Immature natural killer cell (primary cell): ENCODE measurements around the gene LTO1. TPM values are rescaled to one million over a fixed set of nuclear protein-coding genes. Genes with fewer than 3 reads are reported as not detected.
"Not testable (repeated sequence)": the region's sequence is repeated elsewhere in the genome, so short reads cannot be mapped to it uniquely, and the experiment has no call there.

Source experiments
- DNase-seq, 3 donors: peaks; one replicate each; pipeline ENCODE4 v3.0.0; 2022; ENCODE audit warnings: mixed read lengths in 1 of 3
- H3K27ac Mint-ChIP-seq, 6 donors: one replicate each; pipeline ENCODE4 v1.8.0; 2020; ENCODE audit warnings: mixed read lengths in 6 of 6, mild to moderate bottlenecking in 5 of 6, inconsistent platforms in 4 of 6, moderate library complexity in 3 of 6
- H3K27me3 Mint-ChIP-seq, 3 donors: one replicate each; pipeline ENCODE4 v1.8.0; 2020 to 2021; ENCODE audit warnings: low read depth in 3 of 3, mild to moderate bottlenecking in 3 of 3, mixed read lengths in 3 of 3, moderate library complexity in 3 of 3, inconsistent platforms in 1 of 3
- H3K36me3 Mint-ChIP-seq, 3 donors: one replicate each; pipeline ENCODE4 v1.8.0; 2020; ENCODE audit warnings: mixed read lengths in 3 of 3, inconsistent platforms in 2 of 3, mild to moderate bottlenecking in 2 of 3
- H3K4me1 Mint-ChIP-seq, 2 donors: one replicate each; pipeline ENCODE4 v1.8.0; 2020; ENCODE audit warnings: inconsistent platforms in 2 of 2, mild to moderate bottlenecking in 2 of 2, mixed read lengths in 2 of 2, moderate library complexity in 1 of 2
- H3K4me3 Mint-ChIP-seq, 5 donors: one replicate each; pipeline ENCODE4 v1.8.0; 2020; ENCODE audit warnings: mild to moderate bottlenecking in 5 of 5, mixed read lengths in 5 of 5, inconsistent platforms in 3 of 5, moderate library complexity in 3 of 5
- H3K9me3 Mint-ChIP-seq, 6 donors: one replicate each; pipeline ENCODE4 v1.8.0; 2020; ENCODE audit warnings: mild to moderate bottlenecking in 6 of 6, mixed read lengths in 6 of 6, inconsistent platforms in 4 of 6, moderate library complexity in 3 of 6
- polyA plus RNA-seq, 3 donors: library from polyadenylated mRNA; unstranded; fragments of 300-500 nt; fragmentation: Illumina TruSeq; gene quantifications; one replicate each; pipeline ENCODE4 v1.2.3, GENCODE V29; 2021

Gene LTO1
- polyA plus RNA-seq, 3 donors from 2014 or later, result 7.2 to 13.1 (median 12.3) TPM

GRCh38 chr11:69627551-69627950 is 47.6 kb downstream of the LTO1 start:
- Mint-ChIP-seq H3K27me3 (peaks cover 6 to 19% (median 6%) of the 10 kb centered on the region in 3 donors), H3K36me3 (peaks cover 0 to 4% (median 0%) of the 10 kb centered on the region in 3 donors), H3K4me1 (no peaks in the 10 kb centered on the region), H3K4me3 (no peak overlapping the region), H3K9me3 (peaks cover 0 to 4% (median under 1%) of the 10 kb centered on the region in 6 donors), H3K27ac (no peak overlapping the region)
- DNase-seq, result no peak

- H3K4me3 Mint-ChIP-seq, result no peak overlapping the region
- H3K9me3 Mint-ChIP-seq, result peaks cover 0 to 4% (median 0%) of the 10 kb centered on the region in 6 donors
- no peaks in the 10 kb centered on the region for H3K4me1 Mint-ChIP-seq
- H3K27me3 Mint-ChIP-seq, result peaks cover 1 to 17% (median 3%) of the 10 kb centered on the region in 3 donors
- no peaks in the 10 kb centered on the region for H3K36me3 Mint-ChIP-seq
- no peak for DNase-seq
- H3K27ac Mint-ChIP-seq, result no peak overlapping the region
Measured at GRCh38 chr11:69625476-69625875, 49.7 kb downstream of the LTO1 start.

- Mint-ChIP-seq H3K27ac (no peak overlapping the region), H3K36me3 (no peaks in the 10 kb centered on the region), H3K4me1 (no peaks in the 10 kb centered on the region), H3K9me3 (peaks cover 0 to 1% (median 0%) of the 10 kb centered on the region in 6 donors), H3K27me3 (peaks cover 0 to 18% (median 1%) of the 10 kb centered on the region in 3 donors), H3K4me3 (no peak overlapping the region)
- DNase-seq, result no peak
Measured at GRCh38 chr11:69624293-69624692, 50.9 kb downstream of the LTO1 start.

GRCh38 chr11:69622097-69622681 is 53.0 kb downstream of the LTO1 start:
- not testable (repeated sequence) for H3K27ac Mint-ChIP-seq, H3K36me3 Mint-ChIP-seq, DNase-seq, H3K4me1 Mint-ChIP-seq, H3K9me3 Mint-ChIP-seq, H3K4me3 Mint-ChIP-seq
- peaks cover 1 to 18% (median 2%) of the 10 kb centered on the region in 3 donors for H3K27me3 Mint-ChIP-seq

GRCh38 chr11:69620683-69621290 is 54.4 kb downstream of the LTO1 start:
- no peak overlapping the region for H3K4me3 Mint-ChIP-seq
- no peaks in the 10 kb centered on the region for H3K4me1 Mint-ChIP-seq
- no peaks in the 10 kb centered on the region for H3K36me3 Mint-ChIP-seq
- DNase-seq, result no peak
- H3K27me3 Mint-ChIP-seq, result peaks cover 0 to 16% (median 4%) of the 10 kb centered on the region in 3 donors
- no peaks in the 10 kb centered on the region for H3K9me3 Mint-ChIP-seq
- H3K27ac Mint-ChIP-seq, result no peak overlapping the region

- no peak for DNase-seq
- Mint-ChIP-seq H3K36me3 (no peaks in the 10 kb centered on the region), H3K27ac (no peak overlapping the region), H3K9me3 (no peaks in the 10 kb centered on the region), H3K27me3 (peaks cover 0 to 14% (median 4%) of the 10 kb centered on the region in 3 donors), H3K4me1 (no peaks in the 10 kb centered on the region), H3K4me3 (no peak overlapping the region)
Measured at GRCh38 chr11:69618237-69618636, 56.9 kb downstream of the LTO1 start.

- no peaks in the 10 kb centered on the region for H3K36me3 Mint-ChIP-seq
- no peak overlapping the region for H3K4me3 Mint-ChIP-seq
- H3K4me1 Mint-ChIP-seq, result no peaks in the 10 kb centered on the region
- no peak overlapping the region for H3K27ac Mint-ChIP-seq
- H3K27me3 Mint-ChIP-seq, result peaks cover 0 to 14% (median 4%) of the 10 kb centered on the region in 3 donors
- DNase-seq, result no peak
- no peaks in the 10 kb centered on the region for H3K9me3 Mint-ChIP-seq
Measured at GRCh38 chr11:69617682-69618081, 57.5 kb downstream of the LTO1 start.

- no peak for DNase-seq
- Mint-ChIP-seq H3K4me1 (no peaks in the 10 kb centered on the region), H3K36me3 (no peaks in the 10 kb centered on the region), H3K27me3 (peaks cover 0 to 14% (median 4%) of the 10 kb centered on the region in 3 donors), H3K27ac (no peak overlapping the region), H3K4me3 (no peak overlapping the region), H3K9me3 (no peaks in the 10 kb centered on the region)
Measured at GRCh38 chr11:69617220-69617619, 57.9 kb downstream of the LTO1 start.

Other genes starting within 250 kb of the LTO1 start
- gene LINC01488, start 193.7 kb downstream of the LTO1 start, polyA plus RNA-seq, result not detected
- gene CCND1, start 34.2 kb downstream of the LTO1 start, polyA plus RNA-seq, result 1 to 10 TPM in 1 of 3 donors, under 1 TPM in 1, not detected in 1; 0.85 to 1.3 TPM
- not detected for gene FGF19, start 28.7 kb upstream of the LTO1 start, polyA plus RNA-seq
- gene FGF4, start 100.0 kb upstream of the LTO1 start, polyA plus RNA-seq, result not detected
- gene FGF3, start 144.1 kb upstream of the LTO1 start, polyA plus RNA-seq, result not detected